Body of pancreas (tissue), 4 donors: Measurements from ENCODE around the gene TBCK.

ENCODE experiments used
- POLR2A ChIP-seq, 3 donors: fragments of 450-650 bp; IDR thresholded peaks; one replicate each; pipeline ENCODE4 v1.6.1; 2016; ENCODE audit warnings: antibody characterized with exemption in 3 of 3, mild to moderate bottlenecking in 2 of 3
- TF ChIP-seq, protein P1 (sequence below), 7 experiments: fragments of 450-650 bp in 4 of 7; fragments of 200-600 bp in 3 of 7; sonication (generic) in 3 of 7; IDR thresholded peaks; one replicate each; pipeline ENCODE4 v1.5.1; 2016 to 2019; ENCODE audit warnings: antibody characterized with exemption in 7 of 7

DNA sequence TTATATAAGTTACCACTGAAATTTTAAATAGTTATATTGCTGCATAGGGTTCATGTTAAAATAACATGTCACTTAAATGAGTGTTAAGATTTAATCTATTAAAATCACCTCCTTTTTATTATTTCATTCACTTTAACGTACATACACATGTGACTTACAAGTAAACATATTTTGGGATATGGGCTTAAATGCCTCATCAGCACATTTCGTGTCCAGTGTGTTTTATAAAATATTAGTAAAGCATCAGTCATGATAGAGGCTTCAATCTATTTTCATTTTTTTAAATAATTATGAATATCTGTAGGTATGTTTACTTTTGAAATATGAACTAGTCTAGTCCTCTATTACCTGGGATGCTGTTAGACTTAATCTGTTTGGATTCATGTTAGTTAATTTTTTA, 277.1 kb downstream of the TBCK start:
- TF ChIP-seq, protein P1, sequence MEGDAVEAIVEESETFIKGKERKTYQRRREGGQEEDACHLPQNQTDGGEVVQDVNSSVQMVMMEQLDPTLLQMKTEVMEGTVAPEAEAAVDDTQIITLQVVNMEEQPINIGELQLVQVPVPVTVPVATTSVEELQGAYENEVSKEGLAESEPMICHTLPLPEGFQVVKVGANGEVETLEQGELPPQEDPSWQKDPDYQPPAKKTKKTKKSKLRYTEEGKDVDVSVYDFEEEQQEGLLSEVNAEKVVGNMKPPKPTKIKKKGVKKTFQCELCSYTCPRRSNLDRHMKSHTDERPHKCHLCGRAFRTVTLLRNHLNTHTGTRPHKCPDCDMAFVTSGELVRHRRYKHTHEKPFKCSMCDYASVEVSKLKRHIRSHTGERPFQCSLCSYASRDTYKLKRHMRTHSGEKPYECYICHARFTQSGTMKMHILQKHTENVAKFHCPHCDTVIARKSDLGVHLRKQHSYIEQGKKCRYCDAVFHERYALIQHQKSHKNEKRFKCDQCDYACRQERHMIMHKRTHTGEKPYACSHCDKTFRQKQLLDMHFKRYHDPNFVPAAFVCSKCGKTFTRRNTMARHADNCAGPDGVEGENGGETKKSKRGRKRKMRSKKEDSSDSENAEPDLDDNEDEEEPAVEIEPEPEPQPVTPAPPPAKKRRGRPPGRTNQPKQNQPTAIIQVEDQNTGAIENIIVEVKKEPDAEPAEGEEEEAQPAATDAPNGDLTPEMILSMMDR (IDR thresholded peaks at IDR 0.05): no peak
- TF ChIP-seq POLR2A (IDR thresholded peaks at IDR 0.05): no peak
